Activated CD8-positive, alpha-beta memory T cell treated with anti-CD3 and anti-CD28 coated beads, Interleukin-2, amount 50 U/mL, for 4 hours (primary cell): ENCODE data around the gene PAQR5.
"Not testable (repeated sequence)": the region's sequence is repeated elsewhere in the genome, so short reads cannot be mapped to it uniquely, and the experiment has no call there.

Experiments used
- DNase-seq: peaks from one replicate; pipeline ENCODE4 v3.0.0-alpha.2; 2020

Gene PAQR5

GRCh38 chr15:69293741-69294615 is 4.7 kb upstream of the PAQR5 start:
- no peak for DNase-seq

- DNase-seq, result no peak
Observed at GRCh38 chr15:69296606-69297005, 2.1 kb upstream of the PAQR5 start.

GRCh38 chr15:69297642-69298353 is 914 bp upstream of the PAQR5 start:
- DNase-seq, result no peak

- DNase-seq, result no peak
Observed at GRCh38 chr15:69298354-69298696, 387 bp upstream of the PAQR5 start.

DNA sequence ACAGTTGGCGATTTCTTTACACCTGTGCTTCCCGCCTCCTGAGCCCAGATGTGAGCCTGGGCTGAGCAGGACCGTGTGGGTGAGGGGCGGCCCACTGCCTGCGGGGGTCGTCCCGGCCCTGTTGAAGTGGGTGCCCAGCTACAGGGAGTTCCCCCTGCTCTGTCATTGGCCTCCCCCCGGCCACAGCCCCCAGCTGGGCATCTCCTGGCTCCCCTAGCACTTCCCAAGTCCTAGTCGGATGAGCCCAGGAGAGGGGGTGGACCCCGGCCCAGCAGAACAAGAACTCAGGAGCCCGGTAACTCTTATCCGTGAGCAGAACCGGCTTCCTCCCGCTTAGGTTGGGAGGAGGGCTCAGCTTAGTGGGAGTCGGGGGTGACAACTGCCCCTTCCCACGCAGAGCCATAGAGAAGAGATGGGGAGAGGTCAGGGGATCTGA is 757 bp downstream of the PAQR5 start:
- DNase-seq, result no peak

- DNase-seq, result no peak
Observed at GRCh38 chr15:69299943-69300588, 1.4 kb downstream of the PAQR5 start.

- not testable (repeated sequence) for DNase-seq
Observed at GRCh38 chr15:69301101-69301500, 2.4 kb downstream of the PAQR5 start.

GRCh38 chr15:69302087-69302486 is 3.4 kb downstream of the PAQR5 start:
- DNase-seq, result not testable (repeated sequence)

DNA sequence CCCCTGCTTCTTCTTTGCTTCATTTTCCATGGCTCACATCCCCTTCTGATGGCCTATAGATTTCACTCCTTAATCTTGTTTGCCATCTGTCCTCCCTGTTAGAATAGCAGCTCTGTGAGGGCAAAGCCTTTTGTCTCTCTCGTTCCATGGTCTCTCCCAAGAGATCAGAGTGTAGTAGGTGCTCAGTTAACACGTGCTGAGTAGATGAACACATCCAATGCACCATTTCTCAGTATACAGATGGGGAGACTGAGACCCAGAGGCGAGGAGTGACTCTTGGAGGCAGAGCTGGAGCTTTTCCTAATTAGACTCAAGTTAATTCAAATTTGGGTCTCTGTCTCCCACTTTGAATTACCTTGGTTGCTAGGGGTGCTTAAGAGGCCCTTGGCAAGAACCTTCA is 4.2 kb downstream of the PAQR5 start:
- no peak for DNase-seq

DNA sequence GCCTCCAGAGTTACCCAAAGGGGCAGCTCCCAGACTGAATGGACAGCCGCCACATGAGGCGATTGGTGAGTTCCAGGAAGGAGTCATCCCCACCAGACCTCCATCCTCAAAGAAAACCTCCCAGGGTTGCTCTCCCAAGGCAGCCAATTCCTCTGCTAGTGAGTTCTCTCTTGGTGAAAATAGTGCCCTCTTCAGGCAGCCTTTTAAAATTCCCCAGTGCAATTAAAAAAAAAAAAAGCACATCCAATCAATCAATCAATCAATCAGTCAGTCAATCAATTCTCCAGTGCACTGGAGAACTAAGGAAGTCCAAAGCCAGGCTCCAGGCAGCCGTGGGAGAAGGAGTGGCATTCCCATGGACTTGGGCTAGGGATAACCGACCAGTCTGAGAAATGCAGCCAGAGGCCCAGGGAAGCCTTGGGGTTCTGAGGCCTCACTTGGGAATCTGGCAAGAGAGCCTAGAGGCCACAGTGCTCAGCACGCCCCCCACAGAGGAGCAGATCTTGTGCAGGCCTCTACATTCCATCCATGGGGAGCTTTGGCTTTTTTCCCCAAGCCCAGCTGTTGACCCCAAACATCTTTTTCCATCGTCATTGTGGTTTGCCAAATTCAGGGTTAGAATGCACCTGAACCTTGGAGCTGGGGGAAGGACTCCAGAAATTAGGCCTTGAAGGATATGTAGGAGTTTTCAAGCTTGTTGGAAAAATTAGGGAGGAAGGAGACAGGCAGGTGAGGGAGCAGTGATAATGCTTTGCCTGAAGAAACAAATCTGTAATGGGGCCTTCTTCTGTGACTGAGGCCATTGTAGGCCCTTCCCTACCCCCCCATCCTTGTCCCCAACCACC is 4.8 kb downstream of the PAQR5 start:
- DNase-seq, result no peak

GRCh38 chr15:69304182-69304545 is 5.5 kb downstream of the PAQR5 start:
- DNase-seq, result no peak

- DNase-seq, result no peak
Observed at GRCh38 chr15:69305204-69305931, 6.7 kb downstream of the PAQR5 start.

DNA sequence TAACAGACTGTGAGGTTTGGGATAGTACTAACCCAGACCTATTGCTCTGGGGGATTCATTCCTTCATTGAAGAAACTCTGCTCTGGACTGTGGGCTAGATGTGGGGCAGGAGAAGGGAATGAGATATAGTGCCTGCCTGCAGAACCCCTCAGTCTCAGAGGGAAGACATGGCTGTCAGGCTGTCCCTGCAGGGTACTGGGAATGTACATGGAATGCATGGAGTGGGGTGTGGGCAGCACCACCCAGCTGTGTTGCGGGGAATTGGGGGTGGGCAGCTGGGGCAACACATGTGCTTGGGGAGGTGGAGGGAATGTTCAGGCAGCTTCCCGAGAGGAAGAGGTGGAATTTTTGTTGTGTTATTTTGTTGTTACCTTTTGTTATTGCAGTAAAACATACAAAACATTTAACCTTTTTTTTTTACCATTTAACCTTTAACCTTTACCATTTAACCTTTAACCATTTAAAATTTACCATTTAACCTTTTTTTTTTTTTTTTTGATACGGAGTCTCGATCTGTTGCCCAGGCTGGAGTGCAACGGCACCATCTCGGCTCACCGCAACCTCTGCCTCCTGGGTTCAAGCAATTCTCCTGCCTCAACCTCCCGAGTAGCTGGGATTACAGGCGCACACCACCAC is 7.3 kb downstream of the PAQR5 start:
- no peak for DNase-seq

DNA sequence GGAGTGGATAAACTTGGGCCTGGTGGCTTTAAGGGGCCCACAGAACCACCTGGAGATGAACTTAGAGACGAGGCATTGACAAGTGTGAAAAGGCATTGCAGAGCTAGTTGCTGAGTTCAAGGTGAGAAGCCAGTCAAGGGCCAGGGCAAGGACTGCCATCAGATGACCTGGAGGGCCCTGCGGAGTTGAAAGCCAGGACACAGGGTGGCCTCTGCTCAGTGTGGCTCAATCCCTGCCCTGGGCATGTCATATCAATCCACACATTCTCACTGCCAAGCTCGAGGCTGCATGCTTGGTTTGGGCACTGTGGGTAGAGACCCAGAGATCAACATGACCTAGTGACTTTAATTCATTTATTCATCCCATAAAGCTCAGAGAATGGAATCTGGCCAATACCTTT is 9.2 kb downstream of the PAQR5 start:
- no peak for DNase-seq

- no peak for DNase-seq
Observed at GRCh38 chr15:69308949-69309348, 10.2 kb downstream of the PAQR5 start.

DNA sequence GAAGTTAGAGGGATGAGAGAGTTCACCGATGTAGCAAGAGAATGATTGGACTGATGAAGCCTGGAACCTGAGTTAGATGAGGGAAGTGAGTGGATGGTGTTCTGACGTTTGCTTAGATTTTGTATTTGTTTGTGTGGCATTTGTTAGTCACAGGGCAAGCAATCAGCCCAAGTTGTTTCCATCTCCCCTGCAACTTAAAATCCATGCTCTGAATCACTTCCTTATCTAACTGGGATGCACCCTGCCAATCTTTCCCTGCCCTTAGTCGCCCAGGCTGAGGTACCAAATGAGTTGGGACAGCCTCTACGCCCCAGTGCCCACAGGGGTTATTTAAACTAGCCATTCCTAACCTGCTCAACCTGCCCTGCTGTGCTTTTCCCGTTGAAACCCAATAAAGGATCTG is 12.6 kb downstream of the PAQR5 start:
- no peak for DNase-seq

- DNase-seq, result no peak
Observed at GRCh38 chr15:69313432-69314000, 14.8 kb downstream of the PAQR5 start.

GRCh38 chr15:69314131-69314530 is 15.4 kb downstream of the PAQR5 start:
- DNase-seq, result no peak

GRCh38 chr15:69314736-69315135 is 16.0 kb downstream of the PAQR5 start:
- no peak for DNase-seq

GRCh38 chr15:69315402-69316110 is 16.8 kb downstream of the PAQR5 start:
- no peak for DNase-seq

- DNase-seq, result no peak
Observed at GRCh38 chr15:69316291-69316690, 17.6 kb downstream of the PAQR5 start.
